Osteoblast (primary cell): ENCODE data around the gene CCM2. TPM values are rescaled to one million over a fixed set of nuclear protein-coding genes. Genes with fewer than 3 reads are reported as not detected.

Experiments
- DNase-seq: peaks from one replicate; pipeline ENCODE4 v3.0.0; 2011; ENCODE audit warnings: low spot score, mixed read lengths; ENCODE audit not compliant: insufficient read length; ENCODE audit errors: missing footprints
- H2AFZ ChIP-seq: 2 replicates; pipeline ENCODE4 v1.6.0; 2011; ENCODE audit warnings: mild to moderate bottlenecking, low read length
- H3K27ac ChIP-seq: 2 replicates; pipeline ENCODE4 v1.5.1; 2011; ENCODE audit warnings: mild to moderate bottlenecking, low read depth, low read length, moderate library complexity
- H3K27me3 ChIP-seq: 2 replicates; pipeline ENCODE4 v1.6.0; 2012; ENCODE audit warnings: mild to moderate bottlenecking, control low read depth, inconsistent platforms, low read length, moderate library complexity; ENCODE audit not compliant: insufficient read depth
- H3K36me3 ChIP-seq: 2 replicates; pipeline ENCODE4 v1.5.1; 2011; ENCODE audit warnings: mild to moderate bottlenecking, low read length, control low read depth, moderate library complexity; ENCODE audit not compliant: insufficient read depth
- H3K4me1 ChIP-seq: 2 replicates; pipeline ENCODE4 v1.5.1; 2011; ENCODE audit warnings: mild to moderate bottlenecking, low read length, control low read depth, moderate library complexity; ENCODE audit not compliant: insufficient read depth
- H3K4me2 ChIP-seq: 2 replicates; pipeline ENCODE4 v1.6.0; 2011; ENCODE audit warnings: mild to moderate bottlenecking, low read length; ENCODE audit not compliant: insufficient read depth
- H3K4me3 ChIP-seq: fragments of 200-600 bp; sonication (generic); 3 replicates; pipeline ENCODE4 v1.5.1; 2012; ENCODE audit warnings: mild to moderate bottlenecking, low read length, inconsistent platforms; ENCODE audit not compliant: insufficient read depth
- H3K79me2 ChIP-seq: 2 replicates; pipeline ENCODE4 v1.6.0; 2012; ENCODE audit warnings: mild to moderate bottlenecking, low read length, control low read depth, inconsistent platforms; ENCODE audit not compliant: insufficient read depth
- H3K9me3 ChIP-seq: 2 replicates; pipeline ENCODE4 v1.5.1; 2011; ENCODE audit warnings: low read depth, low read length, control low read depth
- H4K20me1 ChIP-seq: 2 replicates; pipeline ENCODE4 v1.6.0; 2012; ENCODE audit warnings: mild to moderate bottlenecking, low read length, control low read depth; ENCODE audit not compliant: insufficient read depth
- CTCF ChIP-seq: IDR thresholded peaks from 2 replicates; pipeline ENCODE4 v1.5.1; 2011; ENCODE audit warnings: mild to moderate bottlenecking, low read depth, low read length, moderate library complexity; ENCODE audit errors: extremely low read depth
- total RNA-seq: library from RNA; depleted of rRNA; stranded (reverse); fragments of >200 nt; gene quantifications from 2 replicates; pipeline ENCODE4 v1.2.3, GENCODE V29; 2012

CCM2 gene
- total RNA-seq, 1 donor: 42.3 TPM

- Histone ChIP-seq H3K79me2 (peaks cover 57% of the 10 kb centered on the region), H4K20me1 (peaks cover 36% of the 10 kb centered on the region), H3K9me3 (no peaks in the 10 kb centered on the region)
Observed at GRCh38 chr7:45055594-45056219, 55.7 kb downstream of the CCM2 start.

GRCh38 chr7:45057878-45058277, 57.9 kb downstream of the CCM2 start:
- Histone ChIP-seq H3K4me1 (peaks cover 7% of the 10 kb centered on the region), H3K4me3 (no peak overlapping the region), H3K4me2 (no peak overlapping the region), H3K36me3 (peaks cover 7% of the 10 kb centered on the region), H3K27ac (no peak overlapping the region), H2AFZ (no peak overlapping the region), H3K9me3 (no peaks in the 10 kb centered on the region), H3K27me3 (no peaks in the 10 kb centered on the region), H4K20me1 (peaks cover 43% of the 10 kb centered on the region), H3K79me2 (peaks cover 77% of the 10 kb centered on the region)
- DNase-seq: peak; percentile 47
- no peak for TF ChIP-seq CTCF

More at GRCh38 chr7:45055594-45056219, 55.7 kb downstream of the CCM2 start:
- H3K27me3 ChIP-seq: no peaks in the 10 kb centered on the region
- no peak for DNase-seq
- no peak for TF ChIP-seq CTCF
- H3K27ac ChIP-seq: no peak overlapping the region
- no peak overlapping the region for H2AFZ ChIP-seq
- no peak overlapping the region for H3K4me3 ChIP-seq
- H3K36me3 ChIP-seq: peaks cover 10% of the 10 kb centered on the region
- peaks cover 7% of the 10 kb centered on the region for H3K4me1 ChIP-seq
- no peak overlapping the region for H3K4me2 ChIP-seq

GRCh38 chr7:45060295-45060694, 60.3 kb downstream of the CCM2 start:
- H3K79me2 ChIP-seq: peaks cover 78% of the 10 kb centered on the region

More at GRCh38 chr7:45060295-45060694, 60.3 kb downstream of the CCM2 start:
- H3K9me3 ChIP-seq: no peaks in the 10 kb centered on the region
- DNase-seq: no peak
- H3K27ac ChIP-seq: no peak overlapping the region
- no peaks in the 10 kb centered on the region for H3K27me3 ChIP-seq
- H2AFZ ChIP-seq: no peak overlapping the region
- no peak overlapping the region for H3K4me2 ChIP-seq
- H4K20me1 ChIP-seq: peaks cover 52% of the 10 kb centered on the region
- H3K4me1 ChIP-seq: no peaks in the 10 kb centered on the region
- no peak overlapping the region for H3K4me3 ChIP-seq
- peaks cover 16% of the 10 kb centered on the region for H3K36me3 ChIP-seq
- TF ChIP-seq CTCF: no peak
